Stimulated activated CD4-positive, alpha-beta T cell treated with anti-CD3 and anti-CD28 coated beads, Interleukin-1b, Interleukin-23, amount 100 ng/mL, for 24 hours (primary cell): ENCODE results near the gene PCCA.
"Not testable (repeated sequence)": the region's sequence is repeated elsewhere in the genome, so short reads cannot be mapped to it uniquely, and the experiment has no call there.

ENCODE experiments used
- DNase-seq, 4 experiments: peaks; one replicate each; pipeline ENCODE4 v3.0.0-alpha.2; 2020; ENCODE audit warnings: low read depth in 4 of 4, low spot score in 1 of 4

Gene PCCA

DNA sequence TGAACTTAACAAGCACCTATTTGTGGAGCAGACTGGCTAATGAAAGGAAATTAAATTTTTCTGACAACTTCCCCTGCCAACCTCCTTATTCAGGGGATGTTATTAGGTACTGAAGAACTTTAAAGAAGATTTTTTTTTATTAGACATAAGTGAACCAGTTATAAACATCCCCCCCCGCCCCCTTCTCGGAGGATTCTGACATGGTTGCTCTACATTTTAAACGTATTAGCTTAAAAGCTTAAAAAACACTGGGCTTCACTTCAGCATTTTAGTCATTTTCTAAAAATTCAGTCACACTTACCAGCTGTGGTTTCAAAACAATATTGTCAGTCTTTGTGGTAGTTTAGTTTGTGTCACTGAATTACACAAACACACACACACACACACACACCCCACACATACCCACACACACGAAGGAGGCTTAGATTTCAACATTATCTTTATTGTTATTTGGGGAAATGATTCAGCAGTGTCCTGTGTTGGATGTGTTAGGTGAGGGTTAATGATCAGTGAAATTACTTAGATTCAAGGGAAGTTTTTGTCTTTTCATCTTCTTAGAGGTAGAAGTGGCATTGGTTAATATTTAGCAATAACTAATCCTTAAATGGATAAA is 145.7 kb downstream of the PCCA start:
- no peak for DNase-seq

DNA sequence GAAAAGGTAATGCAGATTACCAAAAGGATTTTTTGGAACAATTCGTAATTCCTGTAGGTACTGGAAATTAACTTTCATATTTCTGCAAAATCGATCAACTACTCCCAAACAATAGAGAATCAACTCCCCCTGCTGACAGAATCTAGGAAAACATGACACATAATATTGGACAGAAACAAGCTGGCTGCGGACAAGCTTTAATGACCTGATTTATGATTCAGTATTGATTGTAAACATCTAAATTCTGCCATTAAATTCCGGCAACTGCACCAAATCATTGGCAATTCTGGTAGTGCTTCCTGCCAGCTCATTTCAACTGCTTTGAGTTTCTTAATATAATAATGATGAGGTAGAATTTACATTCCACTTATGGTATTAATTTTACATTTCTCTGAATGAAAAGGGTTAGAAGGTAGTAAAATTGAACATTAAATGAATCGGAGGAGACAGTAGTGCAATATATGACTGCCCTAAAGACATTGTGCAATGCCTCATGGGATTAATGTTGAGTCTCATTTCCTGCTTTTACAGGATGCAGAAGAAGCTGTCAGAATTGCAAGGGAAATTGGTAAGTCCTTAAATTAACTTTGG is 146.5 kb downstream of the PCCA start:
- no peak for DNase-seq

DNA sequence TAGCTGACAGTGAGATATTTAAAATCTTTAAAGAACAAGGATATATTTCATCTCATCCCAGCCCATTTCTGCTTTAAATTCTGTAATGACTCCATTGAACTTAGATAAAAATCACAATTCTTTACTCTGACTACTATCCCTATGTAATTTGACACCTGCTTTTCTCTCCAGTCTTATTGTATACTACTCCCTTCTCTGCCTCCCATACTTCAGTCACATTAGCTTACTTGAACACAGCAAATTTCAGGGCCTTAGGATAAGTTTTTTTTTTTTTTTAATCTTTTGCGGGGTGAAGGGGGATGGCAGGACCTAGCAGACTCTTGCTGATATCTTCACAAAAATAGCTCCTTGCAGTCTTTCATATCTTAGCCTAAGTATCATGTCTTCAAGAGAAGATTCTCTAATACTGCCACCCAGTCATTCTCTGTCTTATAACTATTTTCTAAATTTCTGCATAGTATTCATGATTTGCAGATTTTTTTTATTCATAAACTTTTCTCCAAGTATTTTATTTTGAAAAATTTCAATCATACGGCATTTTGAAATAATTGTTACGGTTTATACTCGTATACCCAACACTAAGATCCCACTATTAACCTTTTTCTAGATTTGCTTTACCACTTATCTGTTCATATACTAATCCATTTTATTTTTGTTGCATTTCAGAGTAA is 151.4 kb downstream of the PCCA start:
- DNase-seq, result no peak

GRCh38 chr13:100244431-100244830 is 155.5 kb downstream of the PCCA start:
- no peak for DNase-seq

- DNase-seq, result no peak
Observed at GRCh38 chr13:100245104-100245503, 156.2 kb downstream of the PCCA start.

- no peak for DNase-seq
Observed at GRCh38 chr13:100247937-100248336, 159.0 kb downstream of the PCCA start.

GRCh38 chr13:100254002-100254401 is 165.1 kb downstream of the PCCA start:
- no peak for DNase-seq

DNA sequence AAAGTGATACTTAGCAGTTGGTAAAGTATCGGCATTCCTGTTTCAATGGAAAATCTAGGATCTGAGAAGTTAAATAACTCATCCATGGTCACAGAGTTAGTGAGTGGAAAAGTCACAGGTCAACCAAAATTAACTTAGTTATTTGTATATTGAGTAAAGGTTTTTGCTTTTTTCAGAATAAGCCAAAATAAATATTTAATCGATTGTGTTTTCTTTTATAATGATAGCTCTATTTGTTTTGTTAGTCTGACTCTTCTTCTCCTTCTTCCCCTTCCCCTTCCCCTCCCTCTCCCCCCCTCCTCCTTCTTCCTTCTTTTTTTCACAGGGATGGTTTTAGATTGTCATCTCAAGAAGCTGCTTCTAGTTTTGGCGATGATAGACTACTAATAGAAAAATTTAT is 173.5 kb downstream of the PCCA start:
- no peak for DNase-seq

DNA sequence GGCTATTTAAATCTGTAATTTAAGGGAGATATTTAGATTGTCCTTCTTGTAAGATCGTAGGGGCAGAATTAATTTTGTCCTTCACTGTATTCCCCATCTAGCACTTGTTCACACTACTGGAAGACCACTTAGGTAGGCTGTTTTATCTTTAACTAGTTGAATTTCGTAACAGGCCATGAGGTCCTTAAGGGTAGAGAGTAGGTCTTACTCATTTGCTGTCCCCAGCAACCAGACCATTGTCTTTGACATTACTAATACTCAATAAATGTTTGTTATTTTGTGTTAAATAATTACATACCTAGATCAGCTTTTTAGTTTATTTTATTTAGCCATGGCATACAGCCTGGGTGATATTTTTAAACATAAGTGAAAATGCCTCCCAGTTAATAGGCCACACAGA is 177.1 kb downstream of the PCCA start:
- no peak for DNase-seq

DNA sequence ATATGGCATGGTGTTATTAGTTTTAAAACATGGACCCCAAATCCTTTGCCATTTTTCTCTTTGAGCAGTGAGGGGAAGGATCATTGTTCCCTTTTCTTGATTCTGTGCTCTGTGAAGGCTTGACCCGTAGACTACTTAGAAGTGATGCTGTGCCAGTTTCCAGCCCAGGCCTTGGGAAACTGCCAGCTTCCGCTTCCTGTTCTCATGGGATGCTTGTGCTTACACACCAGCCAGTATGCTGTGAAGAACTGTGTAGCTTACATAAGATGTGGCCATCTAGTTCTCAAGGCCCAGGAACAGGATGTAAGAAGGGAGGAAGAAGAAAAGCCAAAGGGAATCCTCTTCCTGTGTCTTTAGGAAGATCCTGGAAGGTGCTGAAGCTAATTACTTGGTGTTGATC is 180.9 kb downstream of the PCCA start:
- no peak for DNase-seq

DNA sequence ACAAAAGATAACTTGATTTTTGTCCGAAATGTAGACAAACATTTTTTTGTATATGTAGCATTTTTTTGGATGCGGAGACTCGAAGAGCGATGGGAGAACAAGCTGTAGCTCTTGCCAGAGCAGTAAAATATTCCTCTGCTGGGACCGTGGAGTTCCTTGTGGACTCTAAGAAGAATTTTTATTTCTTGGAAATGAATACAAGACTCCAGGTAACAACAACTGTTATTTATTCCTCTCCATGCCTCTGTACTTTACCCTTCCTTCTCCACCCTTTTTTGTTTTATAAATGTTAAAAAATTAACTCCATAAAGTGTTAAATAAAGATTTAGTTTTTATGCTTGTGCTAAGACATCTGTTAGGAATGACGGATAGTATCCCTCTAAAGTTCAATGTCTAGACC is 184.2 kb downstream of the PCCA start:
- no peak for DNase-seq

- no peak for DNase-seq
Observed at GRCh38 chr13:100273552-100273951, 184.7 kb downstream of the PCCA start.

- no peak for DNase-seq
Observed at GRCh38 chr13:100274942-100275506, 186.1 kb downstream of the PCCA start.

- no peak for DNase-seq
Observed at GRCh38 chr13:100275746-100276145, 186.9 kb downstream of the PCCA start.

DNA sequence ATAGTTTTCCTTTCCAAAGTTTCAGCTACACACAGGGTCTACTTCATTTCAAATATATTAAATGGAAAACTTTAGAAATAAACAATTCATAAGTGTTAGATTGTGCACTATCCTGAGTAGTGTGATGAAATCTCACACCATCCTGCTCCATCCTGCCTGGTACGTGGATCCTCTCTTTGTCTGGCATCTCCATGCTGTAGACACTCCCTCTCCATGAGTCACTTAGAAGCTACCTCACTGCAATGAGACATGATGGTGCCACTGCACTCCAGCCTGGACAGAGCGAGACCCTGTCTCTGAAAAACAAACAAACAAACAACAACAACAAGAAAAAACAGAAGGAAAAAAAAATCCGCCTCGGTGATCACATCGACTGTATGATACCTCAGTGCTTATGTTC is 191.8 kb downstream of the PCCA start:
- DNase-seq, result no peak

GRCh38 chr13:100282306-100282705 is 193.4 kb downstream of the PCCA start:
- DNase-seq, result not testable (repeated sequence)

- DNase-seq, result no peak
Observed at GRCh38 chr13:100290165-100290801, 201.4 kb downstream of the PCCA start.

DNA sequence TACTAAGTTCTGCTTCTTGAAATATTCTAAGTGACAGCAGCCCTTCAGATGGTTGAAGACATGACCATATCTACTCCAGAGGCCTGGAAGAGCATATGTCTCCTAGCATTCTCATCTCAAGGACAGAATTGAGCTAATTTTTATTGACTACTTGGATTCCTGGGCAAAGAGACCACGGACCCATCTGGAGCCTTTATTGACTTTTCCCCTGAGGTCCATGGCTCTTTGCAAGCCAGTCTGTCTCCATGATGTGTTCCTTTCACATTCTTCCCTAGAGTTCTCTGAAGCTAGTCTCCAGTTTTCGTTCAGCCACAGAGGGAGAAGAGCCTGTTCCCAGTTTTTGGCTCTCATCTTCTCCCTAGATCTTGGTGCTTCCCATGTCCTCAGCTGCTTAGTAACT is 202.7 kb downstream of the PCCA start:
- DNase-seq, result no peak

DNA sequence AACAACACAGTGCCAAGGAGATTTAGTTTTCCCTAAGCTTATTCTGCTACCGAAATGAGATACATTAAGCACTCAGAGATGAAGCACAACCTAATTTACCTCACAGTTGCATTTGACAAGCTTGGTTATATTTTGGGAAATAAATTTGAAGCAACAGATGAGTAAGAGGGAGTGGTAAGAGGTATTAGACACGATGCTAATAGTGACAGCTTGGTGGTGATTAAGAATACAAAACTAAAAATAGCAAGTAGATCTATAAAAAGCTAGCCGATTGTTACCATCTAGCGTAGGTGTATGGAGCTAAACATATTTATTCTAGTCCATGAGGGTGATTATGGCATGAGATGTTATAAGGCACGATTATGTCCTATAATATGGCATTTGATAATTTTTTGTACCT is 208.5 kb downstream of the PCCA start:
- DNase-seq, result no peak

DNA sequence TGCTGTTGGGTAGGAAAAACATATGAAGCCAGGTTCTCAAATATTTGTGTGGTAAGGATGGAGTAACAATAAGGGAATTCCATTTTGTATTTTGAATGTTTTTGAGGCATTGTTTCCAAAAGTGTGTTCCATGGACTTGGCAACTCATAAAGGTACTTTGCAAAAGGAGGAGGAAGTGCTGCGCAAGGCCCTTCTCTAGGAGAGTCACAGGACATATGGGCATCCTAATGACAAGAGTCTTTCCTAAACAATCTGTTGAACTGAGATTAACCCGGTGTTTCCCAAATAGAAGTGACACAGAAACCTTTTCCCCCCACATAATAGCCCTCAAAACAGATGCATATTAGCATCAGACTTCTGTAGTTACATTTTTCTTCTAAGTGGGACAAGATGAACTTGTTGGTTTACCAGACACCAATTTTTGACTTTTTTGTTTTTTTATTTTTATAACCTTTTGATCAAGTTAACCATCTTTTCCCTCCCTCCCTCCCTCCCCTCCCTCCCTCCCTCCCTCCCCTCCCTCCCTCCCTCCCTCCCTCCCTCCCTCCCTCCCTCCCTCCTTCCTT is 209.3 kb downstream of the PCCA start:
- DNase-seq, result no peak

- no peak for DNase-seq
Observed at GRCh38 chr13:100298691-100299090, 209.8 kb downstream of the PCCA start.

- no peak for DNase-seq
Observed at GRCh38 chr13:100300243-100300642, 211.3 kb downstream of the PCCA start.
